Uterus (tissue), 4 donors: ENCODE measurements around the gene PTPN14. TPM values are rescaled to one million over a fixed set of nuclear protein-coding genes. Genes with fewer than 3 reads are reported as not detected.

Experiments
- DNase-seq, 2 donors: peaks; one replicate each; pipeline ENCODE4 v3.0.0-alpha.2; 2019 to 2020
- H3K27ac ChIP-seq, 2 donors: fragments of 200-600 bp; sonication (generic); 1 replicate in 1 of 2; 2 replicates in 1 of 2; pipeline ENCODE4 v1.5.1; 2016 to 2018
- H3K27me3 ChIP-seq, 2 donors: fragments of 200-600 bp; sonication (generic); one replicate each; pipeline ENCODE4 v1.5.1; 2018 to 2019; ENCODE audit warnings: control low read depth in 1 of 2
- H3K36me3 ChIP-seq, 2 donors: fragments of 200-600 bp; sonication (generic); one replicate each; pipeline ENCODE4 v1.5.1; 2019; ENCODE audit warnings: control low read depth in 1 of 2
- H3K4me1 ChIP-seq, 2 donors: fragments of 200-600 bp; sonication (generic); one replicate each; pipeline ENCODE4 v1.5.1; 2018 to 2019; ENCODE audit warnings: control low read depth in 1 of 2
- H3K4me3 ChIP-seq, 2 donors: fragments of 200-600 bp; sonication (generic); 1 replicate in 1 of 2; 2 replicates in 1 of 2; pipeline ENCODE4 v1.5.1; 2018 to 2019; ENCODE audit warnings: mild to moderate bottlenecking in 1 of 2
- H3K9me3 ChIP-seq, 2 donors: fragments of 200-600 bp; sonication (generic); one replicate each; pipeline ENCODE4 v1.5.1; 2019; ENCODE audit warnings: control low read depth in 1 of 2
- CTCF ChIP-seq, 4 experiments: fragments of 200-600 bp in 2 of 4; fragments of 450-650 bp in 2 of 4; sonication (generic) in 2 of 4; IDR thresholded peaks; one replicate each; pipeline ENCODE4 v1.5.1; 2016 to 2019; ENCODE audit warnings: antibody characterized with exemption in 4 of 4, mild to moderate bottlenecking in 2 of 4, moderate library complexity in 1 of 4
- POLR2A ChIP-seq, 2 donors: fragments of 450-650 bp; IDR thresholded peaks; one replicate each; pipeline ENCODE4 v1.6.1; 2016; ENCODE audit warnings: antibody characterized with exemption in 2 of 2, mild to moderate bottlenecking in 1 of 2, moderate library complexity in 1 of 2
- intact Hi-C: fragments of 100-400 bp; cut with DNase I; formaldehyde crosslinking; loops from one replicate; pipeline ENCODE4 v1.15.1; 2023; ENCODE audit warnings: low total_unique reads
- total RNA-seq, 4 donors: library from RNA; depleted of rRNA in 3 of 4; stranded (reverse); fragments of >200 nt in 3 of 4; gene quantifications; one replicate each; pipeline versions ENCODE4 v1.1.0 to v1.2.4, GENCODE V29; 2014 to 2023
- donor health status: DM: yes; HTN: yes; CAD: no.

PTPN14 gene
- total RNA-seq, 4 donors from 2014 or later: 13.2 to 78.0 (median 30.9) TPM

GRCh38 chr1:214329470-214330220, 221.8 kb downstream of the PTPN14 start:
- no peaks in the 10 kb centered on the region for H3K9me3 ChIP-seq
- no peaks in the 10 kb centered on the region for H3K27me3 ChIP-seq
- H3K27ac ChIP-seq: no peak overlapping the region
- H3K4me3 ChIP-seq: no peak overlapping the region
- TF ChIP-seq CTCF (IDR thresholded peaks at IDR 0.05): no peak
- TF ChIP-seq POLR2A (IDR thresholded peaks at IDR 0.05): no peak
- no peaks in the 10 kb centered on the region for H3K36me3 ChIP-seq
- no peaks in the 10 kb centered on the region for H3K4me1 ChIP-seq
- intact Hi-C loops: loop anchor here (5.0 kb wide), 2 partner anchors 67 to 258 kb away; no protein-coding TSS in a partner anchor
- no peak for DNase-seq

- intact Hi-C loops: no loop called here
- no peaks in the 10 kb centered on the region for H3K9me3 ChIP-seq
- no peaks in the 10 kb centered on the region for H3K27me3 ChIP-seq
- H3K4me1 ChIP-seq: no peaks in the 10 kb centered on the region
- peak; percentile 74 to 82 for DNase-seq
- TF ChIP-seq CTCF (IDR thresholded peaks at IDR 0.05) (peak; percentile 86 to 93 (median 90)), POLR2A (IDR thresholded peaks at IDR 0.05) (no peak)
- H3K36me3 ChIP-seq: no peaks in the 10 kb centered on the region
- H3K27ac ChIP-seq: no peak overlapping the region
- H3K4me3 ChIP-seq: no peak overlapping the region
Measured at GRCh38 chr1:214328770-214329469, 222.5 kb downstream of the PTPN14 start.

GRCh38 chr1:214327514-214327913, 223.9 kb downstream of the PTPN14 start:
- TF ChIP-seq POLR2A (IDR thresholded peaks at IDR 0.05): no peak
- TF ChIP-seq CTCF (IDR thresholded peaks at IDR 0.05): no peak
- no peak overlapping the region for H3K4me3 ChIP-seq
- intact Hi-C loops: no loop called here
- no peaks in the 10 kb centered on the region for H3K4me1 ChIP-seq
- H3K27ac ChIP-seq: no peak overlapping the region
- no peak for DNase-seq
- no peaks in the 10 kb centered on the region for H3K27me3 ChIP-seq
- no peaks in the 10 kb centered on the region for H3K9me3 ChIP-seq
- H3K36me3 ChIP-seq: no peaks in the 10 kb centered on the region

- TF ChIP-seq POLR2A (IDR thresholded peaks at IDR 0.05) (no peak), CTCF (IDR thresholded peaks at IDR 0.05) (no peak)
- intact Hi-C loops: no loop called here
- Histone ChIP-seq H3K27ac (no peak overlapping the region), H3K27me3 (no peaks in the 10 kb centered on the region), H3K36me3 (no peaks in the 10 kb centered on the region), H3K9me3 (no peaks in the 10 kb centered on the region), H3K4me1 (no peaks in the 10 kb centered on the region), H3K4me3 (no peak overlapping the region)
- DNase-seq: no peak
Measured at GRCh38 chr1:214326406-214326805, 225.0 kb downstream of the PTPN14 start.
